ENCODE measurements around the gene NUDT6.

DNA sequence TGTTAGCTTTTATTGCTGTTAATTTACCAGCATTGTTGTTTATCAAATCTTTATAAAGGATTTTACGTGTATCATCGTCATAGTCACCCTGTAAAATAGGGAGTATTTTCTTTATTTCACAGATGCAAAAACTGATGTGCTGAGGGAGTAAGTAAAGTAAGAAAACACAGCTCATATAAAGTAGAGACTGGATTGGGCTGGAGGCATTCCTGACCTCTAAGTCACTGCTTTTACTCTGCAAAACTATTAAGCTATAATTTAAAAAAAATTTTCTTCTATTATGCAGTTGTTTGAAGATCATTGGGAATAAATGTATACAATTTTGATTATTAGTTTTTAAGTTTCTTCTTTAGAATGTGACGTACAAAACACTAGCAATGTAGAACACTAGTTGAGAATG lies 45.9 kb downstream of the NUDT6 start:
- no peak for TF ChIP-seq EZH2 (IDR thresholded peaks at IDR 0.05; ENCODE audit: insufficient read depth, low read length)
- TF ChIP-seq, protein P1, sequence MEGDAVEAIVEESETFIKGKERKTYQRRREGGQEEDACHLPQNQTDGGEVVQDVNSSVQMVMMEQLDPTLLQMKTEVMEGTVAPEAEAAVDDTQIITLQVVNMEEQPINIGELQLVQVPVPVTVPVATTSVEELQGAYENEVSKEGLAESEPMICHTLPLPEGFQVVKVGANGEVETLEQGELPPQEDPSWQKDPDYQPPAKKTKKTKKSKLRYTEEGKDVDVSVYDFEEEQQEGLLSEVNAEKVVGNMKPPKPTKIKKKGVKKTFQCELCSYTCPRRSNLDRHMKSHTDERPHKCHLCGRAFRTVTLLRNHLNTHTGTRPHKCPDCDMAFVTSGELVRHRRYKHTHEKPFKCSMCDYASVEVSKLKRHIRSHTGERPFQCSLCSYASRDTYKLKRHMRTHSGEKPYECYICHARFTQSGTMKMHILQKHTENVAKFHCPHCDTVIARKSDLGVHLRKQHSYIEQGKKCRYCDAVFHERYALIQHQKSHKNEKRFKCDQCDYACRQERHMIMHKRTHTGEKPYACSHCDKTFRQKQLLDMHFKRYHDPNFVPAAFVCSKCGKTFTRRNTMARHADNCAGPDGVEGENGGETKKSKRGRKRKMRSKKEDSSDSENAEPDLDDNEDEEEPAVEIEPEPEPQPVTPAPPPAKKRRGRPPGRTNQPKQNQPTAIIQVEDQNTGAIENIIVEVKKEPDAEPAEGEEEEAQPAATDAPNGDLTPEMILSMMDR (IDR thresholded peaks at IDR 0.05; ENCODE audit: insufficient read depth, low read depth, low read length), result no peak

Measured in astrocyte (in vitro differentiated cells and primary cell).